SK-N-SH treated with all-trans-retinoic acid at 6 μM for 48 hours (cell line): ENCODE results near the gene CPT1B.

Experiments
- ATAC-seq: fragments of 200-7000 bp; cut with Tn5 transposase; 3 replicates; pipeline ENCODE4 v1.9.1; 2020; ENCODE audit warnings: mild to moderate bottlenecking, moderate library complexity
- ARNTL ChIP-seq: fragments of 450-650 bp; formaldehyde crosslinking; IDR thresholded peaks from 2 replicates; pipeline ENCODE4 v1.5.0; 2020; ENCODE audit warnings: low read depth, mild to moderate bottlenecking, moderate library complexity, borderline replicate concordance
- BACH2 ChIP-seq: fragments of 250-450 bp; sonication (Bioruptor Pico); IDR thresholded peaks from 2 replicates; pipeline ENCODE4 v1.9.0; 2021; ENCODE audit warnings: mild to moderate bottlenecking, borderline replicate concordance
- CSDC2 ChIP-seq: fragments of 250-450 bp; sonication (Bioruptor Pico); IDR thresholded peaks from 2 replicates; pipeline ENCODE4 v1.5.0; 2020; ENCODE audit warnings: mild to moderate bottlenecking, moderate library complexity
- PPARA ChIP-seq: fragments of 250-450 bp; sonication (Bioruptor Pico); IDR thresholded peaks from 2 replicates; pipeline ENCODE4 v1.5.0; 2020; ENCODE audit warnings: mild to moderate bottlenecking, borderline replicate concordance
- RARB ChIP-seq: fragments of 250-450 bp; sonication (Bioruptor Pico); IDR thresholded peaks from 2 replicates; pipeline ENCODE4 v1.8.0; 2021; ENCODE audit warnings: mild to moderate bottlenecking, moderate library complexity
- SNAI2 ChIP-seq: fragments of 250-450 bp; sonication (Bioruptor Pico); IDR thresholded peaks from 2 replicates; pipeline ENCODE4 v1.5.0; 2020; ENCODE audit warnings: mild to moderate bottlenecking, moderate library complexity
- ZC3H10 ChIP-seq: fragments of 250-450 bp; sonication (Bioruptor Pico); IDR thresholded peaks from 2 replicates; pipeline ENCODE4 v1.5.1; 2021; ENCODE audit warnings: mild to moderate bottlenecking, moderate library complexity
- ZFP3 ChIP-seq: fragments of 250-450 bp; sonication (Bioruptor Pico); IDR thresholded peaks from 2 replicates; pipeline ENCODE4 v1.5.0; 2020; ENCODE audit warnings: mild to moderate bottlenecking, moderate library complexity
- ZFP30 ChIP-seq: fragments of 450-650 bp; formaldehyde crosslinking; IDR thresholded peaks from 2 replicates; pipeline ENCODE4 v1.5.0; 2022; ENCODE audit warnings: mild to moderate bottlenecking, moderate library complexity
- ZNF565 ChIP-seq: fragments of 450-650 bp; formaldehyde crosslinking; conservative IDR thresholded peaks from 2 replicates; pipeline ENCODE4 v1.5.0; 2020; ENCODE audit warnings: low read depth, mild to moderate bottlenecking, moderate library complexity
- ZNF70 ChIP-seq: fragments of 450-650 bp; formaldehyde crosslinking; IDR thresholded peaks from 2 replicates; pipeline ENCODE4 v1.5.0; 2020; ENCODE audit warnings: mild to moderate bottlenecking, moderate library complexity
- TF ChIP-seq, protein P1 (sequence below): fragments of 250-450 bp; sonication (Bioruptor Pico); IDR thresholded peaks from 2 replicates; pipeline ENCODE4 v1.5.1; 2021; ENCODE audit warnings: mild to moderate bottlenecking, moderate library complexity
- TF ChIP-seq, protein P2 (sequence below): fragments of 250-450 bp; sonication (Bioruptor Pico); IDR thresholded peaks from 2 replicates; pipeline ENCODE4 v1.8.0; 2020; ENCODE audit warnings: mild to moderate bottlenecking, moderate library complexity, borderline replicate concordance
- TF ChIP-seq, protein P3 (sequence below): fragments of 250-450 bp; sonication (Bioruptor Pico); IDR thresholded peaks from 2 replicates; pipeline ENCODE4 v1.5.1; 2020; ENCODE audit warnings: low read depth, mild to moderate bottlenecking, moderate library complexity
- TF ChIP-seq, protein P4 (sequence below): fragments of 250-450 bp; sonication (Bioruptor Pico); IDR thresholded peaks from 2 replicates; pipeline ENCODE4 v1.5.0; 2020; ENCODE audit warnings: mild to moderate bottlenecking, moderate library complexity

CPT1B gene

DNA sequence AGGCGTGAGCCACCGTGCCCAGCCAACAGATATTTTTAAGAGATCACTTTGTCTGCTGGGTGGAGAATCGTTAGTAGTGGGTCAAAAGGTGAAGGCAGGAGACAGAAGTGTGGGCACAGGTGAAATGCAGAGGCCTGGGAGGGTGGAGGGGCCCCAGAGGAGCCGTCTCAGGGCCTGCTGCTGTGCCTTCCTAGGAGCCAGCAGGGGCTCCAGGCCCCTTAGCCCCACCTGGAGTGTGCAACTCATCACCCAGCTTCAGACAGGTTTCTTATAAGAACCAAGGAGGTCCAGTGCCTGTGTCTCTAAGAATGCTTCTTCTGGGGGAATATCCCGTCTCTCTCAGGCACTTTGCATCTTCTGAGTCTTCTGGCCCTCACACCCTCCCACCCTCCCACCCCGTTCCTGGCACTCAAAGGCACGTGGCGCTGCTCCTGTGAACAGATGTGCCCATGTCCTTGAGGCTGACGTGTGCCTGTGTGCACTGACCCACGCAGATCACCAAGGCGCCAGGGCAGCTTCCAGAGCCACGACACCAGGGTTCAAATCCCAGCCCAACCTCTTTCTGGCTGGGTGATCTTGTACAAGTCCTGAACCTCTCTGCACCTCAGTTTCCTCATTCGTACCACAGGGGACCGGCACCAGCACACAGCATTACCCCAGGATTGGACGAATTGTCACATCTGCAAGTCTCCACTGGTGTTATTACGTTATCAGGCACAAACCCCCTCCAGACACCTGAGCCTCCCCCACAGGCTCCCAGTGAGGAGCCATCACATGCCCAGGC lies 46.3 kb upstream of the CPT1B start:
- TF ChIP-seq, protein P1, sequence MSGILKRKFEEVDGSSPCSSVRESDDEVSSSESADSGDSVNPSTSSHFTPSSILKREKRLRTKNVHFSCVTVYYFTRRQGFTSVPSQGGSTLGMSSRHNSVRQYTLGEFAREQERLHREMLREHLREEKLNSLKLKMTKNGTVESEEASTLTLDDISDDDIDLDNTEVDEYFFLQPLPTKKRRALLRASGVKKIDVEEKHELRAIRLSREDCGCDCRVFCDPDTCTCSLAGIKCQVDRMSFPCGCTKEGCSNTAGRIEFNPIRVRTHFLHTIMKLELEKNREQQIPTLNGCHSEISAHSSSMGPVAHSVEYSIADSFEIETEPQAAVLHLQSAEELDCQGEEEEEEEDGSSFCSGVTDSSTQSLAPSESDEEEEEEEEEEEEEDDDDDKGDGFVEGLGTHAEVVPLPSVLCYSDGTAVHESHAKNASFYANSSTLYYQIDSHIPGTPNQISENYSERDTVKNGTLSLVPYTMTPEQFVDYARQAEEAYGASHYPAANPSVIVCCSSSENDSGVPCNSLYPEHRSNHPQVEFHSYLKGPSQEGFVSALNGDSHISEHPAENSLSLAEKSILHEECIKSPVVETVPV (CRISPR knock-in tag): no peak
- TF ChIP-seq ZNF70 (CRISPR knock-in tag): no peak
- no peak for TF ChIP-seq CSDC2 (CRISPR knock-in tag)
- TF ChIP-seq BACH2: no peak
- no peak for ATAC-seq

DNA sequence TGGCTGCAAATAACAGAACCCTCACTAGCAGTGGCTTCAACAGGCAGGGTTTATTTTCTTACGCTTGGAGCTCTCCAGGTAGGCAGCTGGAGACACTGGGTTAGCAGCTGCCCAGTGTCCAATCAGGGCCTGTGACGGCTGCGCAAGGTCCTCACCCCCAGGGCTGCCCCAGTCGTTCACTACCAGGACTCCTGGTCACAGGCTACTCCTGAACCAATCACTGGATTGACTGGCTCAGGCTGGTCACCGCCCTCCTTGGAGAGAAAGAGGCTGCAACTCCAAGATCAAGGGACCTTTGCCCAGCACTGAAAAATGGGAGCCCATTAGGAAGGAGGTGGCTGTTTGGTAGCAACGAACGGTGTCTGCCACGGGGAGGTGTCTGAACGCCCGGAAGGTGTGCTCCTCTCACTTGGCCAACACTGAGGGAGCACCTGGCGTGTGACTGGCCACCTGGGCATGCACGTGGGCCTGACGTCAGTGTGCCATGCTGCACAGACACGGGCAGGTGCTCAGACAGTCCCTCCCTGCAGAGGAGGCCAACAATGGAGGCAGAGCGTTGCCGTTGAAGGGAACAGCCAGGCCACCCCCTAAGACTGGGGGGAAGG lies 44.6 kb upstream of the CPT1B start:
- no peak for ATAC-seq
- no peak for TF ChIP-seq SNAI2 (CRISPR knock-in tag)
- TF ChIP-seq ZNF565: no peak
- TF ChIP-seq BACH2: no peak
- TF ChIP-seq ZNF70 (CRISPR knock-in tag): no peak
- no peak for TF ChIP-seq ZFP30

DNA sequence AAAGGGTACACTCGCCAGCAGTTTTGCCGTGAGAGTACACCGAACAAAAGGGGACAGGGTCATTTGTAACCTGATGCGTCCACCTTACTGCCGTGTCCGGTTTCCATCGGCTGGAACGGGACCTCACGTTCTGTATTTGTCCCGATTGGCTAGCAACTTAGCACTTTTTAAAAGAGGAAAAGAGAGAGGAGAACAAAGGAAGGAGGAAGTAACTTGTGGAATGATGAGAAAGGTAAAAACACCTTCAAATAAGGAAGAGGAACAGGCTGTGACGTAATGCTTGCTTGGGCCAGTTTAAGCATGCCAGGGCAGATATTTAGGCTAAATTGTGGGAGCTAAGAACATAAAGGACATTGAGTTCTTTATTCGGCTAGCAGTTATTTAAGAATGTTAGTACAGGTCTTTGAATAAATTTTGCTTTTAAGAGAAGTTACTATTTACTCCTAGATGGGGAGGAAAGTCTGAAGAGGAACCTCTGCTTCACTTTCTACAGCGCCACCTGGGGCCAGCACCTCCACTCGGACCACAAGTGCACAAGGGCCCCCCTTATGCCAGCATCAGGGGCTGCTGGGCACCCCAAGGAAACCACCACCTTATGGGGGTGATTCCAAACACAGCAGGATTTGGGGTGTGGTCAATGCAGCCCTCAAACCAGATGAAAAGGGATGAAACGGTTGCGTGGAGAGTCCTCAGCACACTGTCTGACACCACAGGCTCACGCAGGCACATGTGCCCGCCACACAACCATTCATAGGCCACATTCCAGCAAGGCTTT lies 43.9 kb upstream of the CPT1B start:
- peak; percentile 7; the same call in 1 of the 3 replicates for ATAC-seq

DNA sequence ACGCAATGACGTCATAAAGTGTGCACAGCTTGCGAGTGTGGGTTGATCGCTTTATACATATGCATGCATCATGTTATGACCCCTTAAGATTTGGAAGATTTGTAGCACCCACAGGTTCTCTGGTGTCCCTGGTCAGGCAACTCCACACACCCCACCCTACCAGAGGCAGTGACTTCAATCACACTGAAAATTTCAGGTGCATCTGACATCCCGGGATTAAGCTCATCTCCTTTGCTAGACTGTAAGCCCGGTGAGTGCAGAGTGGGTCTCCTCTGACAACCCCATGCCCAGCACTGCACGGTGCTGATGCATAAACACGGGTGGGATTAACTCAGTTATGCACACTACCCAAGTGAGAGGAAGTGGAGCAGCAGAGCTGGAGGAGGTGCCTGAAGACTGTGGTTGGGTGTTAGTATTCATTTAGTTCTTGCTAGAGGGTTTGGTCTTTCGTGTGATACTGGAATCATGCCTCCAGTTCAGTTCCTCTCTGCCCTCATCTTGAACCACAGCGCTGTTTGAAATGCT lies 43.2 kb upstream of the CPT1B start:
- TF ChIP-seq ZFP30: no peak
- TF ChIP-seq, protein P2, sequence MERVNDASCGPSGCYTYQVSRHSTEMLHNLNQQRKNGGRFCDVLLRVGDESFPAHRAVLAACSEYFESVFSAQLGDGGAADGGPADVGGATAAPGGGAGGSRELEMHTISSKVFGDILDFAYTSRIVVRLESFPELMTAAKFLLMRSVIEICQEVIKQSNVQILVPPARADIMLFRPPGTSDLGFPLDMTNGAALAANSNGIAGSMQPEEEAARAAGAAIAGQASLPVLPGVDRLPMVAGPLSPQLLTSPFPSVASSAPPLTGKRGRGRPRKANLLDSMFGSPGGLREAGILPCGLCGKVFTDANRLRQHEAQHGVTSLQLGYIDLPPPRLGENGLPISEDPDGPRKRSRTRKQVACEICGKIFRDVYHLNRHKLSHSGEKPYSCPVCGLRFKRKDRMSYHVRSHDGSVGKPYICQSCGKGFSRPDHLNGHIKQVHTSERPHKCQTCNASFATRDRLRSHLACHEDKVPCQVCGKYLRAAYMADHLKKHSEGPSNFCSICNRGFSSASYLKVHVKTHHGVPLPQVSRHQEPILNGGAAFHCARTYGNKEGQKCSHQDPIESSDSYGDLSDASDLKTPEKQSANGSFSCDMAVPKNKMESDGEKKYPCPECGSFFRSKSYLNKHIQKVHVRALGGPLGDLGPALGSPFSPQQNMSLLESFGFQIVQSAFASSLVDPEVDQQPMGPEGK (CRISPR knock-in tag): no peak
- no peak for TF ChIP-seq ZNF565
- TF ChIP-seq ZNF70 (CRISPR knock-in tag): no peak
- no peak for TF ChIP-seq RARB
- TF ChIP-seq, protein P3, sequence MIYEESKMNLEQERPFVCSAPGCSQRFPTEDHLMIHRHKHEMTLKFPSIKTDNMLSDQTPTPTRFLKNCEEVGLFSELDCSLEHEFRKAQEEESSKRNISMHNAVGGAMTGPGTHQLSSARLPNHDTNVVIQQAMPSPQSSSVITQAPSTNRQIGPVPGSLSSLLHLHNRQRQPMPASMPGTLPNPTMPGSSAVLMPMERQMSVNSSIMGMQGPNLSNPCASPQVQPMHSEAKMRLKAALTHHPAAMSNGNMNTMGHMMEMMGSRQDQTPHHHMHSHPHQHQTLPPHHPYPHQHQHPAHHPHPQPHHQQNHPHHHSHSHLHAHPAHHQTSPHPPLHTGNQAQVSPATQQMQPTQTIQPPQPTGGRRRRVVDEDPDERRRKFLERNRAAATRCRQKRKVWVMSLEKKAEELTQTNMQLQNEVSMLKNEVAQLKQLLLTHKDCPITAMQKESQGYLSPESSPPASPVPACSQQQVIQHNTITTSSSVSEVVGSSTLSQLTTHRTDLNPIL (CRISPR knock-in tag): no peak
- TF ChIP-seq ZFP3 (CRISPR knock-in tag): no peak

More for the DNA sequence above, 43.9 kb upstream of the CPT1B start:
- TF ChIP-seq, protein P4, sequence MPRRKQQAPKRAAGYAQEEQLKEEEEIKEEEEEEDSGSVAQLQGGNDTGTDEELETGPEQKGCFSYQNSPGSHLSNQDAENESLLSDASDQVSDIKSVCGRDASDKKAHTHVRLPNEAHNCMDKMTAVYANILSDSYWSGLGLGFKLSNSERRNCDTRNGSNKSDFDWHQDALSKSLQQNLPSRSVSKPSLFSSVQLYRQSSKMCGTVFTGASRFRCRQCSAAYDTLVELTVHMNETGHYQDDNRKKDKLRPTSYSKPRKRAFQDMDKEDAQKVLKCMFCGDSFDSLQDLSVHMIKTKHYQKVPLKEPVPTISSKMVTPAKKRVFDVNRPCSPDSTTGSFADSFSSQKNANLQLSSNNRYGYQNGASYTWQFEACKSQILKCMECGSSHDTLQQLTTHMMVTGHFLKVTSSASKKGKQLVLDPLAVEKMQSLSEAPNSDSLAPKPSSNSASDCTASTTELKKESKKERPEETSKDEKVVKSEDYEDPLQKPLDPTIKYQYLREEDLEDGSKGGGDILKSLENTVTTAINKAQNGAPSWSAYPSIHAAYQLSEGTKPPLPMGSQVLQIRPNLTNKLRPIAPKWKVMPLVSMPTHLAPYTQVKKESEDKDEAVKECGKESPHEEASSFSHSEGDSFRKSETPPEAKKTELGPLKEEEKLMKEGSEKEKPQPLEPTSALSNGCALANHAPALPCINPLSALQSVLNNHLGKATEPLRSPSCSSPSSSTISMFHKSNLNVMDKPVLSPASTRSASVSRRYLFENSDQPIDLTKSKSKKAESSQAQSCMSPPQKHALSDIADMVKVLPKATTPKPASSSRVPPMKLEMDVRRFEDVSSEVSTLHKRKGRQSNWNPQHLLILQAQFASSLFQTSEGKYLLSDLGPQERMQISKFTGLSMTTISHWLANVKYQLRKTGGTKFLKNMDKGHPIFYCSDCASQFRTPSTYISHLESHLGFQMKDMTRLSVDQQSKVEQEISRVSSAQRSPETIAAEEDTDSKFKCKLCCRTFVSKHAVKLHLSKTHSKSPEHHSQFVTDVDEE (CRISPR knock-in tag): no peak
- TF ChIP-seq ARNTL (CRISPR knock-in tag) (no peak), BACH2 (no peak), CSDC2 (CRISPR knock-in tag) (no peak), PPARA (no peak), ZC3H10 (CRISPR knock-in tag) (no peak), ZFP3 (CRISPR knock-in tag) (no peak)

More for the DNA sequence above, 43.2 kb upstream of the CPT1B start:
- peak; percentile 36 for ATAC-seq
